Stomach smooth muscle (tissue), 2 donors: ENCODE data around the gene ASS1.

Source experiments
- H3K27ac ChIP-seq: one replicate; pipeline ENCODE4 v1.7.0; 2013; ENCODE audit warnings: mild to moderate bottlenecking, low read length, inconsistent platforms
- H3K27me3 ChIP-seq, 2 donors: one replicate each; pipeline ENCODE4 v1.7.0; 2013; ENCODE audit warnings: low read length in 2 of 2; ENCODE audit not compliant: insufficient read depth in 2 of 2, control insufficient read depth in 1 of 2
- H3K36me3 ChIP-seq, 2 donors: one replicate each; pipeline ENCODE4 v1.7.0; 2013; ENCODE audit warnings: low read length in 2 of 2; ENCODE audit not compliant: control insufficient read depth in 2 of 2, insufficient read depth in 2 of 2
- H3K4me1 ChIP-seq: one replicate; pipeline ENCODE4 v1.7.0; 2013; ENCODE audit warnings: low read length; ENCODE audit not compliant: control insufficient read depth, insufficient read depth
- H3K4me3 ChIP-seq, 2 donors: one replicate each; pipeline ENCODE4 v1.7.0; 2013; ENCODE audit warnings: low read length in 2 of 2
- H3K9ac ChIP-seq, 2 donors: one replicate each; pipeline ENCODE4 v1.7.0; 2013; ENCODE audit warnings: low read length in 2 of 2, mild to moderate bottlenecking in 1 of 2
- H3K9me3 ChIP-seq, 2 donors: one replicate each; pipeline ENCODE4 v1.7.0; 2013; ENCODE audit warnings: low read length in 2 of 2; ENCODE audit not compliant: control insufficient read depth in 2 of 2
- donor health status: healthy.
- donor health status: Pancreatic carcinoma.

ASS1 gene

GRCh38 chr9:130498918-130499698, 54.3 kb downstream of the ASS1 start:
- no peak overlapping the region for H3K9ac ChIP-seq
- H3K9me3 ChIP-seq, result peaks cover 0 to 7% of the 10 kb centered on the region in 2 donors
- peaks cover 16 to 34% of the 10 kb centered on the region in 2 donors for H3K36me3 ChIP-seq
- no peaks in the 10 kb centered on the region for H3K4me1 ChIP-seq
- H3K4me3 ChIP-seq, result no peak overlapping the region
- no peaks in the 10 kb centered on the region for H3K27me3 ChIP-seq
- H3K27ac ChIP-seq, result no peak overlapping the region

GRCh38 chr9:130499804-130500263, 55.1 kb downstream of the ASS1 start:
- Histone ChIP-seq H3K9me3 (peaks cover 0 to 3% of the 10 kb centered on the region in 2 donors), H3K27me3 (no peaks in the 10 kb centered on the region), H3K36me3 (peaks cover 11 to 28% of the 10 kb centered on the region in 2 donors), H3K4me3 (no peak overlapping the region), H3K4me1 (no peaks in the 10 kb centered on the region), H3K9ac (no peak overlapping the region), H3K27ac (no peak overlapping the region)

- Histone ChIP-seq H3K4me1 (no peaks in the 10 kb centered on the region), H3K27ac (no peak overlapping the region), H3K36me3 (peaks cover 6 to 23% of the 10 kb centered on the region in 2 donors), H3K27me3 (no peaks in the 10 kb centered on the region), H3K9me3 (no peaks in the 10 kb centered on the region), H3K4me3 (no peak overlapping the region), H3K9ac (no peak overlapping the region)
These were observed 55.8 kb downstream of the ASS1 start for GRCh38 chr9:130500340-130501180.

GRCh38 chr9:130501639-130502038, 56.9 kb downstream of the ASS1 start:
- no peak overlapping the region for H3K9ac ChIP-seq
- no peaks in the 10 kb centered on the region for H3K9me3 ChIP-seq
- no peak overlapping the region for H3K4me3 ChIP-seq
- no peaks in the 10 kb centered on the region for H3K27me3 ChIP-seq
- H3K27ac ChIP-seq, result no peak overlapping the region
- peaks cover 3 to 20% of the 10 kb centered on the region in 2 donors for H3K36me3 ChIP-seq
- no peaks in the 10 kb centered on the region for H3K4me1 ChIP-seq

GRCh38 chr9:130508218-130508617, 63.5 kb downstream of the ASS1 start:
- no peak overlapping the region for H3K9ac ChIP-seq

GRCh38 chr9:130512199-130512598, 67.4 kb downstream of the ASS1 start:
- Histone ChIP-seq H3K9ac (no peak overlapping the region), H3K27ac (no peak overlapping the region), H3K27me3 (peaks cover 0 to 4% of the 10 kb centered on the region in 2 donors), H3K36me3 (no peaks in the 10 kb centered on the region), H3K4me3 (no peak overlapping the region), H3K9me3 (peaks cover 0 to 4% of the 10 kb centered on the region in 2 donors), H3K4me1 (no peaks in the 10 kb centered on the region)

More at GRCh38 chr9:130508218-130508617, 63.5 kb downstream of the ASS1 start:
- H3K4me1 ChIP-seq, result no peaks in the 10 kb centered on the region
- peaks cover 0 to 4% of the 10 kb centered on the region in 2 donors for H3K9me3 ChIP-seq
- H3K27ac ChIP-seq, result no peak overlapping the region
- no peak overlapping the region for H3K4me3 ChIP-seq
- no peaks in the 10 kb centered on the region for H3K36me3 ChIP-seq
- H3K27me3 ChIP-seq, result peaks cover 0 to 4% of the 10 kb centered on the region in 2 donors

GRCh38 chr9:130513078-130513477, 68.3 kb downstream of the ASS1 start:
- H3K27ac ChIP-seq, result no peak overlapping the region
- peaks cover 0 to 4% of the 10 kb centered on the region in 2 donors for H3K9me3 ChIP-seq
- no peaks in the 10 kb centered on the region for H3K4me1 ChIP-seq
- H3K27me3 ChIP-seq, result peaks cover 0 to 4% of the 10 kb centered on the region in 2 donors
- no peak overlapping the region for H3K9ac ChIP-seq
- no peaks in the 10 kb centered on the region for H3K36me3 ChIP-seq
- no peak overlapping the region for H3K4me3 ChIP-seq

GRCh38 chr9:130518233-130518632, 73.5 kb downstream of the ASS1 start:
- peaks cover 0 to 3% of the 10 kb centered on the region in 2 donors for H3K27me3 ChIP-seq
- H3K4me3 ChIP-seq, result no peak overlapping the region
- no peaks in the 10 kb centered on the region for H3K4me1 ChIP-seq
- no peak overlapping the region for H3K9ac ChIP-seq
- H3K27ac ChIP-seq, result no peak overlapping the region
- H3K9me3 ChIP-seq, result no peaks in the 10 kb centered on the region
- no peaks in the 10 kb centered on the region for H3K36me3 ChIP-seq

- no peak overlapping the region for H3K4me3 ChIP-seq
- H3K4me1 ChIP-seq, result no peaks in the 10 kb centered on the region
- no peaks in the 10 kb centered on the region for H3K36me3 ChIP-seq
- H3K27me3 ChIP-seq, result peaks cover 0 to 3% of the 10 kb centered on the region in 2 donors
- no peaks in the 10 kb centered on the region for H3K9me3 ChIP-seq
- no peak overlapping the region for H3K27ac ChIP-seq
- no peak overlapping the region for H3K9ac ChIP-seq
These were observed 74.4 kb downstream of the ASS1 start for GRCh38 chr9:130518943-130519799.

GRCh38 chr9:130519927-130520326, 75.2 kb downstream of the ASS1 start:
- H3K4me1 ChIP-seq, result no peaks in the 10 kb centered on the region
- no peaks in the 10 kb centered on the region for H3K9me3 ChIP-seq
- H3K27me3 ChIP-seq, result peaks cover 4 to 6% of the 10 kb centered on the region in 2 donors
- H3K36me3 ChIP-seq, result no peaks in the 10 kb centered on the region
- no peak overlapping the region for H3K27ac ChIP-seq
- no peak overlapping the region for H3K9ac ChIP-seq
- H3K4me3 ChIP-seq, result no peak overlapping the region
